ENCODE data around the gene TLE3.

TLE3 gene

DNA sequence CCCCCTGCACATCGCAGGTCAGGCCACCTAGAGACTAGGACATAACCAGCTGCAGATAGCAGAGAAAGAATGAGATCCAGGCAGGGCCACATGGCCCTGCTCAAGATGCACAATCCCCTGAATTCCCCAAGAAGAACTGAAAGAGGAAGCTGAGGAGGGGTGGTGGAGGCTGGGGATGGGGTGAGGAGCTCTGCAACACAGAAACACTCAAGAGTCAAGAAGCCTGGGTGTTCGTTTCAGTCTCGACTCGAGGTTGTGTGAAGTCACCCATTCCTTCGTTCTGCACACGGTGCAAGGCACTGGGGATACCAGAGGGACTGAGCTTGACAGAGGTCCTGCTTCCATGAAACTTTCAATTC, 62.0 kb downstream of the TLE3 start:
- Histone ChIP-seq H3K27me3 (ENCODE audit: insufficient read depth, low read length, poor library complexity) (peaks cover 9% of the 10 kb centered on the region), H4K20me1 (ENCODE audit: insufficient read depth, low read length) (no peaks in the 10 kb centered on the region; the same call in 1 of the 2 replicates), H3K36me3 (ENCODE audit: insufficient read depth, low read length) (no peaks in the 10 kb centered on the region), H3K4me1 (ENCODE audit: insufficient read depth, low read length) (no peaks in the 10 kb centered on the region), H3K9me3 (ENCODE audit: insufficient read depth, low read length, severe bottlenecking) (no peaks in the 10 kb centered on the region), H3K4me2 (ENCODE audit: insufficient read depth, low read length) (no peak overlapping the region), H3K9ac (ENCODE audit: low read depth, low read length) (no peak overlapping the region), H3K79me2 (ENCODE audit: insufficient read depth, low read length) (no peaks in the 10 kb centered on the region), H3K27ac (ENCODE audit: low read length) (no peak overlapping the region), H3K4me3 (ENCODE audit: low read depth in 1 of 2, low read length in 2 of 2) (no peak overlapping the region), H2AFZ (ENCODE audit: low read depth, low read length) (no peak overlapping the region)
- DNase-seq (no peak), ATAC-seq (ENCODE audit: insufficient read depth, low read depth) (no peak)
- TF ChIP-seq, protein P1, sequence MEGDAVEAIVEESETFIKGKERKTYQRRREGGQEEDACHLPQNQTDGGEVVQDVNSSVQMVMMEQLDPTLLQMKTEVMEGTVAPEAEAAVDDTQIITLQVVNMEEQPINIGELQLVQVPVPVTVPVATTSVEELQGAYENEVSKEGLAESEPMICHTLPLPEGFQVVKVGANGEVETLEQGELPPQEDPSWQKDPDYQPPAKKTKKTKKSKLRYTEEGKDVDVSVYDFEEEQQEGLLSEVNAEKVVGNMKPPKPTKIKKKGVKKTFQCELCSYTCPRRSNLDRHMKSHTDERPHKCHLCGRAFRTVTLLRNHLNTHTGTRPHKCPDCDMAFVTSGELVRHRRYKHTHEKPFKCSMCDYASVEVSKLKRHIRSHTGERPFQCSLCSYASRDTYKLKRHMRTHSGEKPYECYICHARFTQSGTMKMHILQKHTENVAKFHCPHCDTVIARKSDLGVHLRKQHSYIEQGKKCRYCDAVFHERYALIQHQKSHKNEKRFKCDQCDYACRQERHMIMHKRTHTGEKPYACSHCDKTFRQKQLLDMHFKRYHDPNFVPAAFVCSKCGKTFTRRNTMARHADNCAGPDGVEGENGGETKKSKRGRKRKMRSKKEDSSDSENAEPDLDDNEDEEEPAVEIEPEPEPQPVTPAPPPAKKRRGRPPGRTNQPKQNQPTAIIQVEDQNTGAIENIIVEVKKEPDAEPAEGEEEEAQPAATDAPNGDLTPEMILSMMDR (IDR thresholded peaks at IDR 0.05; ENCODE audit: borderline replicate concordance, extremely low read depth, low read length, poor library complexity, severe bottlenecking), result no peak
- no peak for TF ChIP-seq EZH2 (IDR thresholded peaks at IDR 0.05; ENCODE audit: borderline replicate concordance, low read depth, low read length, severe bottlenecking)

DNA sequence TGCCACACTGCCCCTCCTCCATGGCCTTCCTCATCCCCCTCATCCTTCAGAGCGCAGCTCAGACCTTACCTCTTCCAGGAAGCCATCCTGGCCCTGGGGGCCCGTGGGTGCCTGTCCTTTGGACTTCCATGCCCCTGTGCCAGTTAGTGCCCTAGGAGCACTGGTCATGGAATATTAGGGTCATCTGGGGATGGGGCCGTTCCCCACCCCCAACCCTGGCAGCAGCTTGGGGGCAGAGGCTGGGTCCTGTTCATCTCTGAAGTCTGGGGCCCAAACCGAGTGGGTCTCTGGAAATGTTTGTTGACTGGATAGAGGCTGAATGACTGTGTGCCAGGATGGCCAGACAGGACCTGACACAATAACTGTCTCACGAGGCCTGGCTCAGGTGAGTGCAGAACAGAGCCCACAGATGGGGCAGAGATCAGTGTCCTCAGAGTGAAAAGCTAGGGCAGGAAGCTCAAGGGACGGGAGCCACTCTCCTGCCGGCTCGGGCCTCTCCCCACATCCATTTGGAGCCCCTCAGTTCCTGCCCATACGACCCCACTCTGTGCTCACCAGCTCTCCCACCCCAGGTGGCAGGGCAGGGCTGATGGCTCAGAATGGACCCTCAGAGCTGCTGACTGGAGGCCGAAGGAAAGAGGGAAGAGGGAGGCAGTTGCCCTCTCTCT, 62.5 kb downstream of the TLE3 start:
- DNase-seq, result no peak
- H3K4me3 ChIP-seq (ENCODE audit: low read depth in 1 of 2, low read length in 2 of 2), result no peak overlapping the region
- no peak for TF ChIP-seq EZH2 (IDR thresholded peaks at IDR 0.05; ENCODE audit: borderline replicate concordance, low read depth, low read length, severe bottlenecking)
- TF ChIP-seq, protein P1 (IDR thresholded peaks at IDR 0.05; ENCODE audit: borderline replicate concordance, extremely low read depth, low read length, poor library complexity, severe bottlenecking), result no peak
- H3K27ac ChIP-seq (ENCODE audit: low read length), result no peak overlapping the region
- H3K9me3 ChIP-seq (ENCODE audit: insufficient read depth, low read length, severe bottlenecking), result no peaks in the 10 kb centered on the region
- no peaks in the 10 kb centered on the region; the same call in 1 of the 2 replicates for H4K20me1 ChIP-seq (ENCODE audit: insufficient read depth, low read length)
- no peaks in the 10 kb centered on the region for H3K36me3 ChIP-seq (ENCODE audit: insufficient read depth, low read length)
- no peaks in the 10 kb centered on the region for H3K79me2 ChIP-seq (ENCODE audit: insufficient read depth, low read length)
- no peak for ATAC-seq (ENCODE audit: insufficient read depth, low read depth)
- no peaks in the 10 kb centered on the region for H3K4me1 ChIP-seq (ENCODE audit: insufficient read depth, low read length)
- no peak overlapping the region for H2AFZ ChIP-seq (ENCODE audit: low read depth, low read length)
- H3K9ac ChIP-seq (ENCODE audit: low read depth, low read length), result no peak overlapping the region
- H3K27me3 ChIP-seq (ENCODE audit: insufficient read depth, low read length, poor library complexity), result peaks cover 9% of the 10 kb centered on the region
- no peak overlapping the region for H3K4me2 ChIP-seq (ENCODE audit: insufficient read depth, low read length)

DNA sequence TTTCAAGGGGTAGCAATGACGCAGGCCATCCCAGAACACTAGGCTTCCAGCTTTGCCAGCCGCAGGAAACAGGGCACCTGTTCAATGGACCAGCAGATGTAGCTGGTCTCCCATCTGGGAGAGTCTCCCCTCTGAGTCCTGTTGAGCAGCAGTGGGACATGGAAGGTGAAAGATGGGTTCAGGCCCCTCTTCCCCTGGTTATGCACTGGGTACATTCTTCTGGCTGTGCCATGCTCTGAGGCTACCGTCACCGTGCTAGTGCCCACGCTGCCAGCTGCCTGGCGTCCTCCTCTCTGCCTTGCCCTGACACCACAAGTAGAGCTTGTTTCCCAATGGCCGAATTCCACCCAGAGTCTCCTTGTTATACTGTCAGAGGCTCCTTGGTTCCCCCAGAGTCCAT, 63.1 kb downstream of the TLE3 start:
- H3K36me3 ChIP-seq (ENCODE audit: insufficient read depth, low read length), result no peaks in the 10 kb centered on the region
- no peak overlapping the region for H2AFZ ChIP-seq (ENCODE audit: low read depth, low read length)
- H3K4me2 ChIP-seq (ENCODE audit: insufficient read depth, low read length), result no peak overlapping the region
- peaks cover 5% of the 10 kb centered on the region for H3K27me3 ChIP-seq (ENCODE audit: insufficient read depth, low read length, poor library complexity)
- H3K4me3 ChIP-seq (ENCODE audit: low read depth in 1 of 2, low read length in 2 of 2), result no peak overlapping the region
- no peaks in the 10 kb centered on the region for H3K4me1 ChIP-seq (ENCODE audit: insufficient read depth, low read length)
- no peak overlapping the region for H3K9ac ChIP-seq (ENCODE audit: low read depth, low read length)
- no peaks in the 10 kb centered on the region for H3K79me2 ChIP-seq (ENCODE audit: insufficient read depth, low read length)
- ATAC-seq (ENCODE audit: insufficient read depth, low read depth), result no peak
- no peak overlapping the region for H3K27ac ChIP-seq (ENCODE audit: low read length)
- TF ChIP-seq, protein P1 (IDR thresholded peaks at IDR 0.05; ENCODE audit: borderline replicate concordance, extremely low read depth, low read length, poor library complexity, severe bottlenecking), result no peak
- TF ChIP-seq EZH2 (IDR thresholded peaks at IDR 0.05; ENCODE audit: borderline replicate concordance, low read depth, low read length, severe bottlenecking), result no peak
- no peaks in the 10 kb centered on the region; the same call in 1 of the 2 replicates for H4K20me1 ChIP-seq (ENCODE audit: insufficient read depth, low read length)
- H3K9me3 ChIP-seq (ENCODE audit: insufficient read depth, low read length, severe bottlenecking), result no peaks in the 10 kb centered on the region
- DNase-seq, result no peak

Data from DND-41 (cell line).